ENCODE data around the gene CADM1. TPM values are rescaled to one million over a fixed set of nuclear protein-coding genes. Genes with fewer than 3 reads are reported as not detected.

The CADM1 gene
- total RNA-seq, 1 experiment from 2014 or later, result 6.7 TPM

DNA sequence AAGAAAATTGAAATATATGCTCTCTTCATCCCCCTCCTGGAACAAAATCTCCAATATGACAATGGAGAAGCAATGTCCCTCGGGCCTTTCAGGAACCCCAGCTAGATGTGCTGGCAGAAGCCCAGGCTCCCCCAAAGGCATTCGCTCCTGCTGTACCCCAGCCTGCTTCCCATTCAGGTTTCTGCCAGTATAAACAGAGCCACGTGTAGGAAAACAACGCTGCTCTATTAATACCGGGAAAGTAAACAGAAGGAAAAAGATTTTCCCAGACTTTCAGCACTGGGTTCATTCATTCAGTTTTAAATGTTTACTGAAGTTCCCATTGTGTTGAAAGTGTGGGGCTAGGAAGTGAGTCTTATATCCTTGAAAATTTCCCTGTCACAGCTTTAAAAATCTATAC lies 147.1 kb downstream of the CADM1 start:
- DNase-seq (ENCODE audit: low spot score), result no peak

DNA sequence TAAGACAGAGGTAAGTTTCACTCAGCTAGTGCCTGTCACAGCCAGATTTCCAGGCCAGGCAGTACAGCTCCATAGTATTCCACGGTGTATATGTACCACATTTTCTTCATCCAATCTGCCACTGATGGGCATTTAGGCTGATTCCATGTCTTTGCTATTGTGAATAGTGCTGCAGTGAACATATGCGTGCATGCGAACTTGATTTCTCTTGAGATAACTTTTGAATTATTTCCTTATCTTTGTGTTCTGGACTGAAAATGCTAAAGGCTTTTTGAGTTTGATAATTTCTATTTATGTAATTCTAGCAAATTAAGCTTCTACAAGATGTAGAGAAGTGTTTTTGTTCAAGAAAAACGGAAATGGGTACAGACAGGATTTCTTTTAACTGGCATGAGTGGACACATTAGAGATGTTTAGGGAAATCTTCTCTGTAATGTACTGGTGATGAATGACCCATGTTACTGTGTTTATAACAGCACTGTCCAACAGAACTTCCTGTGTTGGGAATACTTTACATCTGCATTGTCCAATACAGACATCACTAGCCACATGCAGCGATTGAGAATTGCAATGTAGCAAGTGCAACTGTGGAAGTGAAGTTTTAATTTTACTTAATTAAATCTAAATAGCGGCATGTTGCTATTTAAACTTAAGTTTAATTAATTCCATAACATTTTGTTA lies 151.3 kb downstream of the CADM1 start:
- no peak for DNase-seq (ENCODE audit: low spot score)

DNA sequence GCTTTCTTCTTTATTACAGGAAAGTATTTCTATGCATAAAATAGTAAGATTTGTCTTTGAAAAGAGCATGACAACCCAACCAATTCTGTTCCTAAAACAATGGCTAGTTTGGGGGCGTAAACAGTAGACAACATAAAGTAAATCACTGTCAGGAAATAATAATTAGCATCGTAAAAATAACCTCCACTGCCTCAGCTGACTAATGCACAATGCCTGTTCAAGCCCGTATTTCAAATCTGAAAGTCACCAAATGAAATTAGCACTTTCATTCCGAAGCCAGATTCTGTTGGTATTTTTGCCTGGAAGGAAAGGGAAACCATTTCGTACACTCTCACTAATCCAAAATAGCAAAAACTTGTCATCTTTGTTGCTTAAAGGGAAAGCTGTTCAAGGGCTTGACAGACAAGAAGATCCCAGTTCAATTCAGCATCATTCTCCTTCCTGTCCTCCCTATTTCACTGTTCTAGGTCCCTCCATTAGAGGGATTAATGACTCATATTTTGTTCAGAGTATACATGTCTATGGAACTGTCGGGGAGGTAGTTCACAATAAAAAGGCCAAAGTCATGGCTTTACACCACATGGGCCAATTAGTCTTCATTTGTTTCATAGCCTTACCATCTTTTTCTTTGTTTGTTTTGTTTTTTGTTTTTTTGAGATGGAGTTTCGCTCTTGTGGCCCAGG lies 154.7 kb downstream of the CADM1 start:
- DNase-seq (ENCODE audit: low spot score), result no peak

DNA sequence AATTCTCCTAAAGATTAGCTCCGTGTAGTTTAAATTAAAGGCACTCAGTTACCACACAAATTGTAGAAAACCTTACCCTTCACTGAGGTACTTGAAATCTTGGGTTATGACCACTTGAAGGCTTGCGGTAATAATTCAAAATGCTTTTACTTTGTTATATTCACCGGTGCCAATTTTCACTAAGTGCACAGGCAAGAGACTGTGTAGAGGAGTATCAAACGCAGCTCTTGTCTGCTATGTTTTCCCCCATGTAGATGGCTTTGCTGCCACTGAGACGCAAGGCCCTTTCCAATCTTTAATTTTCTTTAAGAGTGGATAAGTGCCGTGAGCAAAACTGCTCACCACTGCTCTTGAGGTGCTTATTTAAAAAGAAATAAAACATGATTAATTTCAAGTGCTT lies 155.8 kb downstream of the CADM1 start:
- no peak for DNase-seq (ENCODE audit: low spot score)

DNA sequence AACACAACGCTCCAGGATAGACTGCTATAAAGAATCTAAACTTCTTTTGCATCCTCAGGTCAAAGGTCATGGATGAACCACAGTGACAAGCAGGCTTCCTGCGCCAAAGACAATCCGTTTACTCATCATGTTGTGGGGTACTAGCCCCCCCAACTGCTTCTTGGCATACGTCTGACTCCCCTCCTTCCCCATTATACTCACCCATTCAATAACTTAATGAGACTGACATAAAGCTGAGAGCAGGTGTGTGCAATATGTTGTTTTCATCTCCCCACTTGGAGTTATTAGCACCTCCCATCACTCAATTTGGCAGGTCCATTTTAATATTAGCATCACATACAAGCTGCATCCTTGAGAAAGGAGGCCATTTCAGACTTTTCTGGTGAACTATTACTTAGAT lies 157.1 kb downstream of the CADM1 start:
- DNase-seq (ENCODE audit: low spot score), result no peak

DNA sequence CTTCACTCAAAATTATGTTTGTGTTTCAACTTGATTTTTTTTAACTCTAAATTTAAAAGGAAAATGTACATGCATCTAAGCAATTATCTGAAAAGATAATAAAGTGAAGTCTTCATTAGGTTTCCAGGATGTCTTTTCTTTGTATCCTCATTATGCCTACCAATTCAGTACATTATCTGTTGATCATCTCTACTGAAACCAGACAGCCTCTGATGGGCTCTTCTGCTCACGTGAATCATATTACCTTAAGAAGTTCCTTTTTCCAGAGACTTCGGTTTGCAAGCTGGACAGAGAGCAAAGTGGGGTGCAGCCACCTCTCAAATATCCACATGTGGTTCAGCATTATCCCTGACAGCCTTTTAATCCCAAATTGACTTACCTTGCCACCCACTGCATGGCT lies 158.4 kb downstream of the CADM1 start:
- DNase-seq (ENCODE audit: low spot score), result no peak

DNA sequence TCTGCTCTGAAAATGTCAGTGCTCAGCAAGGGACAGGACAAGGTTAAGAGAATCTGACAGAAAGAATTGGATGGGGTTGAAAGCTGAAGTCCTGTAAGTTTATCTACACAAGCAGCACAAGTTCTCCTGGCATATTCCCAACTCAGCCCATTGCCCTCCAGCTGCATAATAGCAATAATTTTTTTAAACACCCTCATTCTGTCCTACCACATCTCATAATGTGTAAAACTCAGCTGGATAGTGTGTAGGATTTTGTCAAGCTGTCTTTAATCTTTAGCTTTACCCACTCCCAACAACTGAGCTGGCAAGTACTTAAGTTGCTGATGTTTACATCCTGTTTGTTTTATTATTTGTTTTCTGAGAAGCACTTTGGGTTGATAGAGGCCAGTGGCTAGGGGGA lies 158.9 kb downstream of the CADM1 start:
- DNase-seq (ENCODE audit: low spot score), result no peak

DNA sequence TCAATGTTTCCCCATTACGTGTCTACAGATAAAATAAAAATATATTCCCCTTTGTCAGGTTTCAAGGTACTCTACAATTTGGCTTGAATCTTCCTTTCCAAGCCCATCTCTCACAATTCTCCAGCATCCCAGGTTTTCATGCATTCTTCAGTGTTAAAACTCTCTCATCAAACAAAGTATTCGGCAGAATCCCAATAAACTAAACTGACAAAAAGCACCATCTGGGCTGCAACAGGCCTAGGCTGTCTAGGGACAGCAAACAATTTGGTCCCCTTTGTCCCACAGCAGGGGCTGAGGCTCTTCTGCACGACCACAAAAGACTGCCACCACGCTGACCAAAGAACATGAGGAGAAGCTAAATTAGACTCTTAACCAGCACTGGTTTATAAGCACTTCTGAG lies 159.4 kb downstream of the CADM1 start:
- no peak for DNase-seq (ENCODE audit: low spot score)

DNA sequence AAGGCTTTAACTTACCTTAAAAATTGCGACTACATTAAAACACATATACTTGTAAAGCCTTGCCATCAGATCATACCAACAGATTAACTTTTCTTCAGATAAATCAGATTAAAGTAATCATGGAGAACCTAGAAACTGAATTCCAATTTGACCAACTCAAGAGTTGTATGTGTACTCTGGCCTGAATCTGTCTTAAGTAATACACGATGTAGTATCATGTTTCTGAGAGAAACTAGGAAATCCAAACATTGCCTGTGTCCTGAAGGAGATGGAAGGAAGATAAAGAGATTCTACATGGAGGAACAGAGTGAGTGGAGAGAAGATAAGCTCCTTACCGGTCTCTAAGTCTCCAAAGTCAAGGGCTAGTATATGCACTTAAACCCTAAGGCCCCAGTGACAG lies 162.1 kb downstream of the CADM1 start:
- DNase-seq (ENCODE audit: low spot score), result no peak

DNA sequence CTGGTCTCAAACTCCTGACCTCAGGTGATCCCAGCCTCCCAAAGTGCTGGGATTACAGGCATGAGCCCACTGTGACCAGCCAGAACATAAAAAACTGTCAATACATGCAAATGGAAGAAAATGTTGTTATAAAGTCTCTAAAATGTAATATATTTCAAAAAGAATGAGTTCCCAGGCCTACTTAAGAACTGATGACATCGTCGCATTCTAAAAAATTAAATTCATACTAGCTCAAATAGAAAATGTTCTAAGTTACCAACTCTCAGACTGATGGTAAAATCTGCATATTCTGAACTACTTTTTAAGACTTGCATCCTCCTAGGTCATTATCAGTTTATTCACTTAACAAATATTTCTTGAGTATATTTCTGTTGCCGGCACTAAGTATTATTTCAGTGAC lies 163.3 kb downstream of the CADM1 start:
- DNase-seq (ENCODE audit: low spot score), result no peak

DNA sequence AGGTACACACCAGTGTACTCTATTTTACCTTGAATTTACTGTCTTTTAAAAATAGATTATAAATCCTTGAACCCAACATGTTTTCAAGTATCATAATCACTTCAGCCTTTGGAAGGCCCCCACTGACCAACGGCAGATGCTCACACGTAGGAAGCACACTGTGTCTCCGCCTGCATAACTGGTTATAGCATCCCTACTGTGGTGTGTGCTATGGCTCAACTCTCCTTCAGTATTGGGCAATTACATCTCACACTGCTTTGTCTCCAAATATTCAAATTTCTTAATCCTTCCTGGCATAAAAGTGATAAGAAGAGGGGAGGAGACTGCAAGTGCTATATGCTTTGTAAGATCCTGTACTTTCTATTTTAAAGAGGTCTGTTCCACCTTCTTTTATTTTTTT lies 165.7 kb downstream of the CADM1 start:
- DNase-seq (ENCODE audit: low spot score), result no peak

DNA sequence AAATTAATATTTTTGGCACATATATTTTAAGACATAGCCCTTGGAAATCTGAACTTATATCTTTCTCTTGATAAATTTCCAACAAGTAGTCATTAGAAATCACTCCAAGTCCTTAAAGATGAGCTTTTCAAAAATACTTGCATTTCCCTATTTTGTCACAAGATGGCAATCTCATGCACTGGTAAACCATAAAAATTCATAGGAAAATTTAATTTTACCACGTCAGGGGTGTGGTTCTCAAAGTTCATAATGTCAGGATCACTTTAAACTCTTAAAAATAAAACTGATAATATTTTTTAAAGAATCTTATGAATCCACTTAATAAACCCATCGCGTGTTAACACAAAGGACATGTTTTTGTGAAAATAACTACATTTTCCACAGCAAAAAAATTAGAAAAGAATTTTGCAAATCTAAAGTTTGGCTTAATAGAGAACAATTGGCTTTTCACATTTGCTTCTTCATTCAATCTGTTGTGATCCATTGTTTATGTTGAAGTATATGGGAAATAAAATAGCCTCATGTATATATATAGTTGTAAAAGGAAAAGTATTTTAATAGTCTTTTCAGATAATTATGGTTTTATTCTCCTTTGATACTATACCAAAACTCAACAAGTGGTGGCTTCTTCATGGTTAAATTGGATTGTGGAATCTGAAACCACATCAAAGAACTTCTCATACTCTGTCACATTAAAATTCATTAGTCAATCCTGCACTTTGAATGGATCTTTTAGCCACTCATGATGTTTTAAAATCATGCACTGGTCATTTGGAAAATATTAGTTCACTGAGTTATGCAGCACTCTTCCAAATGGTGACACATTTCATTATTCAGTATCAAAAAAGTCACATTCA lies 169.1 kb downstream of the CADM1 start:
- DNase-seq (ENCODE audit: low spot score), result peak; percentile 3

DNA sequence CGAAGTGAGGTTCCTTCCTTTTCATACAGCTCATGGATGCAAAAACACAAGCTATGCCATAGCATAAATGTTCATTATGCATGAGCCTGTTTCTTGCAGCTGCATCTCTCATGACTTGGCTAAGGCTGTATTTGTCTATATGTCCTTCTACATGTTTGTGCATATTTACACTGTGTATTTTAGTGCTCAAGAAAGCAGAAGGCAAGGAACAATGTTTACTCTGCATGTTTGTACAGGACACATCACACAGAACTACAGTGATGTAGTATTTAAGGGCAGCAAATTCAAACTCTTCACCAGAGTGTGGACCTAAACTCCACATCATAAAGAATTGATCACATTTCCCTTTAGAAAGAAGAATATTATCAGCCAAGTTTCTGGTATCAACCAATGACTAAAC lies 170.3 kb downstream of the CADM1 start:
- no peak for DNase-seq (ENCODE audit: low spot score)

DNA sequence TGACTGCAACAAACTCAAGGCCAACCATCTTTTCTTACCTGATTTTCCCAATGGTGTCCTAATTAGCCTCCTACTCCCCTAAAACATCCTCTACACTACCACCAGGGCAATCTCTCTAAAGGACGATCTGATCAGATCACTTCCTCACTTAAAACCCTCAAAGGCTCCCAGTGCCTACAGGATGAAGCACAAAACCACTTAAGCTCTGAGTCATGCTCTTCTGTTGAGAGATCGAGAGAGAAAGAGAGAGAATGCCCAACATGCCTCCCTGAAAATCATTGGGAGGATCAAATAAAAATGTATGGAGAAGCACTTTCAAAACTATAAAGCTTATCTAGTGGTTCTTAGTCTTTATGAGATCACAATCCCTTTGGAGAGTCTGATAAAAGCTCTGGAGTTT lies 171.1 kb downstream of the CADM1 start:
- DNase-seq (ENCODE audit: low spot score), result peak; percentile 33

DNA sequence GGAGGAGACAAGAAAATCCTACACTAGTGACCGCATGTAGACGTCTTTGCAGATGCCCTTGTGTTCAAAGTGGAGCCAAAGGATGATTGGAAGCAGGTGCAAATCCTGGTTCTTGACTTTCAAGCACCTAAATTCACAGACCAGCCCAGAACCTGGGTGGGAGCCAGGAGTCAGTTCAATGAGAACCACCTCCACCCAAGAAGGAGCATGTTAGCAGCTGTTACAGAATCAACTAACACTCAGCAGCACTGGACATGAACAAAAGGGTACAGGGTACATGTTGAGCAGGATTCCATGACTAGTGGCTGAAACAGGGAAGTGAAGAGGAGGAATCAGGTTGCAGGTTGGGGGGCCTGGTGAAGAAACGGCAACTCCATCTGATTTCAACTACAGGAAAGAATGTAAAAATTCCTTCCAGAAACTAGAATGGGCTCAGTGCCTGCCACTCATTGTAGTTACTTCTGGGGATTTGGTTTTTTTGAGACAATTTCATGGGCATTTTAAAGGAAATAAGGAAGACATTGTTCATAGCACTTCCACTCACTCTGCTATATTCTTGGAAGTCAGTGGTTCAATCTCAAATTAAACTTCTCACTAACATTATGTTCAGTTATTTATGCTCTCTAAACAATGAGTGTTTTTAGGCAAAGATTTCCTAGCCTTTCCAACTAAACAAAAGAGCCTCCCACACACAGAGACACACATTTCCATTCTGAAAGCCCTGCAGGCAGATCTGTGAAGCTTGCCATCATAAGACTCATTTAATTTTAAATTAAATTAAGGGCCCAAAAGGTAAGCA lies 173.3 kb downstream of the CADM1 start:
- no peak for DNase-seq (ENCODE audit: low spot score)

DNA sequence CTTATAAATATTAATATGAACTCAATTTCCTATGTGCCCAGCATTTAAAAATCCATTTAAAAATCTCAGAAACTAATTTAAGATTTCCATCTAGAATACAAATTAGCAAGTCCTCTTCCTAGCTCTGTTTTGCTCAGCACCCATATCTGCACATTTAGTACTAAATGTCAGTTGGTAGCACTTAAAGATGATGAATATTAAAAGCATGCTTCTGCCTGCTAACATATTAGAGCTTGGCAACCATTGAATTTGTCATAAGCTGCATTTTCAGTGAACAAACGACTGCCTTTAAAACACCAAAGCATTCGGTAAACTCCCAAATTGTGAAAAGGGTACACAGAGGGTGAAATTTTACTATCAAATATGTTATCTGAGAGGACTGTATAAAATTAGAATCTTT lies 177.7 kb downstream of the CADM1 start:
- no peak for DNase-seq (ENCODE audit: low spot score)

DNA sequence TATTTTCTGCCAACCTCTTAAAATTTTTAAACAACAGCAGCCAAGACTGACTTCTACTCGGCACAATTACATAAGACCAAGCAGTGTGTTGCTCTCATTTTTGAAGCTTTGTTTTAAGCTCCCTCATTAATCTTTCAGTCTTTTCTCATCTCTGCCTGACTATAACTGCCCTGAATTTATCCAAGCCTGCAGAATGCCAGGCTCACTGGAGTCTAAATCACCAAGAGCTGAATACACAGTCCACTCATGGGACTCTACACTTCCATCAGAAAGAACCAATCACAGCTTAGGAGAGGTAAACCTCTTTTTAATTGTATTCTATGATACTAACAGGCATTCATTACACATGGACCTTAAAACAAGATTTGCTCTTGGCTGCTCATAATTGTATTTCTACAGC lies 178.7 kb downstream of the CADM1 start:
- no peak for DNase-seq (ENCODE audit: low spot score)

DNA sequence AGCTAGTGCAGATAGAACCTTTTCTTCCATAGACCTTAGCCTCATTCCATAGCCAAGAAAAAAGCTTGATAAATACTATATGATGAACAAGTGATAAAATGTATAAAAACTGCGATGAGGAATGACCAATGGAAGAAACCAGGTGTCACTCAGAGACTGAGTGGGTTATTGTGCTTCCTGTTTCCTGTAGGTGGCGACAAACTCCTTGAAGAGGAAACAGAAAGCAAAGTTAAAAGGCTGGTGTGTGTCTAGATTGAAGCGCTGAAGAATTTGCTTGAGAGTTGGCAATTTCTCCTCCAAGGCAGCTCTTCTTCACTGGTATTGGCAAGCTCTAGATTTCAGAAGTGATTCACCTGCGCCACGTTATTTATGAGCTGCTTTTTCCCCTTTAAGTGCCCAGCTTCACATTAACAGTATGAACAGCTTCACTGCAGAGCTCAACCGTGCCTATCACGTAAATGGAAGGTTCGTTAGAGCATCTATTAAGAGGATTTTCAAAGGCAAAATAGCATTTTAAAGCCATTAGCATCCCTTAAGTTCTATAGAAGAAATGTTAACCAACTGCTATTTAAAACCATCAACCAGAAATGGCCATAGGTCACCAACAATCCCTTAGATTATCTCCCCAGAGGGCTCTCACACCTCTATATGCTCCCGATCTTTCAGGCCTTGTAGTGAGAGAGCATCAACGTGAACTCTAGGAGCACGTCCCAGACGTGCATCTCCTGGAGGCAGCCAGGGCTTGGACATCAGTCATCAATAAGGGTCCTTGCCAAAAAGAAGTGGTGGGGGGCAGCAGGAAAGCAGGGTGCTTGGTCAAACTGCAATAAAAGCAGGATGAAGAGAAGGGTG lies 179.4 kb downstream of the CADM1 start:
- DNase-seq (ENCODE audit: low spot score), result peak; percentile 22

DNA sequence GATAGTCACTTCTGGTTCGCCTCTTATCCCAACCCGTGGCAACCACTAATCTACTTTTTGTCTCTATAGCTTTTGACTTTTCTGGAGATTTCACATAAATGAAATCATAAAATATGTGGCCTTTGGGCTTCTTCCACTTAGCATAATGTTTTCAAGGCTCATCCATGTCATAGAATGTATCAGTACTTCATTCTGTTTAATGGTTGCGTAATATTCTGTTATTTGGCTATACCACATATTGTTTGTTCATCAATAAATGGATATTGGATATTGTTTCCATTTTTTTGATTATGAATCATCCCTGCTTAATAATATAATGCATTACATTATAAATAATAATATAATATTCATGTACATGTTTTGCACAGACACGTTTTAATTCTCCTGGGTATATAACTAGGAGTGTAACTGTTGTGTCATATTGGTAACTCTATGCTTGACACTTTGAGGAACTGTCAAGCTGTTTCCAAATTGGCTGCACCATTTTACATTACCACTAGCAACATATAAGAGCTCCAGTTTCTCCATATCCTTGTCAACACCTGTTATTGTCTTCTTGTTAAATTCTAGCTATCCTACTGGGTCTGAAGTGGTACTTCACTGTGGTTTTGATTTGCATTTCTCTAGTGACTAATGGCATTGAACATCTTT lies 181.5 kb downstream of the CADM1 start:
- no peak for DNase-seq (ENCODE audit: low spot score)

DNA sequence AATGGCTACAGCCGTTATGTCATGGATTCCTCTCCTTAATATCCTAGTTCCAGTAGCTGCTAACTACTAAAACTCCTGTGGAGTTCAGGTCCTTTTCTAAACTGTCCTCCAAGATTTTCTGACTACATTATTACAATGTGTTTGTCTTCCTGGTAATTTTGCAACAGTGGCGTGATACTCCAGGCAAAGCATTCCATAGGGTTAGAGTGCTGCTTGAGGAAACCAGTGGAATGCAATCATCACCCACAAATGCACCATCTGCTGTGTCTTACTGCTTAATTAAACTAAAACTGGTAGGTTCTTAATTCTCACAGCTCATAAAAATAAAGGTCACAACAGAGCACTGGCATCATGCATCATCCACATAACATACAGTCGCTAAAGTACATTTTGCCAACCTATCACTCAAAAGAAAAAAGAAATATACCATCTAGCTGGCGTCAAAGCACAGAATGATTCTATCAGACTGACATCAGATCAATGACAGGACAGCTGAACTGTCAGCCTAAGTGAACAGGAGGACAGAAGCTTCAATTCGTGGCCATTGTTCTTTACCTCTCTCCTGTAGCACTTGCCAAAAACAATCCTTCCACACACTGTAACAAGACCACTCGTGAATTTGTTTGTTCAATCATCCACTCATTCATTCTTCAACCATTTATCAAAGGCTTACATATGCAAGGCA lies 182.5 kb downstream of the CADM1 start:
- no peak for DNase-seq (ENCODE audit: low spot score)

Data from A172 (cell line).